ENCODE measurements around the gene PCBP3. TPM values are rescaled to one million over a fixed set of nuclear protein-coding genes. Genes with fewer than 3 reads are reported as not detected.

Gene PCBP3
- total RNA-seq, 1 donor from 2014 or later = 5.0 TPM

- H3K4me1 Mint-ChIP-seq = peaks cover 3% of the 10 kb centered on the region
- TF ChIP-seq, protein P1, sequence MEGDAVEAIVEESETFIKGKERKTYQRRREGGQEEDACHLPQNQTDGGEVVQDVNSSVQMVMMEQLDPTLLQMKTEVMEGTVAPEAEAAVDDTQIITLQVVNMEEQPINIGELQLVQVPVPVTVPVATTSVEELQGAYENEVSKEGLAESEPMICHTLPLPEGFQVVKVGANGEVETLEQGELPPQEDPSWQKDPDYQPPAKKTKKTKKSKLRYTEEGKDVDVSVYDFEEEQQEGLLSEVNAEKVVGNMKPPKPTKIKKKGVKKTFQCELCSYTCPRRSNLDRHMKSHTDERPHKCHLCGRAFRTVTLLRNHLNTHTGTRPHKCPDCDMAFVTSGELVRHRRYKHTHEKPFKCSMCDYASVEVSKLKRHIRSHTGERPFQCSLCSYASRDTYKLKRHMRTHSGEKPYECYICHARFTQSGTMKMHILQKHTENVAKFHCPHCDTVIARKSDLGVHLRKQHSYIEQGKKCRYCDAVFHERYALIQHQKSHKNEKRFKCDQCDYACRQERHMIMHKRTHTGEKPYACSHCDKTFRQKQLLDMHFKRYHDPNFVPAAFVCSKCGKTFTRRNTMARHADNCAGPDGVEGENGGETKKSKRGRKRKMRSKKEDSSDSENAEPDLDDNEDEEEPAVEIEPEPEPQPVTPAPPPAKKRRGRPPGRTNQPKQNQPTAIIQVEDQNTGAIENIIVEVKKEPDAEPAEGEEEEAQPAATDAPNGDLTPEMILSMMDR (IDR thresholded peaks at IDR 0.05; ENCODE audit: unreplicated experiment) = no peak
- no peaks in the 10 kb centered on the region for H3K27me3 Mint-ChIP-seq (ENCODE audit: low read depth)
- DNase-seq (ENCODE audit: low spot score in 2 of 2, unreplicated experiment in 2 of 2) = no peak
- peaks cover 21% of the 10 kb centered on the region for H3K9me3 Mint-ChIP-seq
- H3K36me3 Mint-ChIP-seq = peaks cover 6% of the 10 kb centered on the region
- H3K4me3 Mint-ChIP-seq = no peak overlapping the region
- no peak overlapping the region for H3K27ac Mint-ChIP-seq
Observed at GRCh38 chr21:45838634-45839033, 195.1 kb downstream of the PCBP3 start.

GRCh38 chr21:45839274-45839673, 195.7 kb downstream of the PCBP3 start:
- Mint-ChIP-seq H3K9me3 (peaks cover 21% of the 10 kb centered on the region), H3K4me1 (peaks cover 3% of the 10 kb centered on the region), H3K27me3 (ENCODE audit: low read depth) (no peaks in the 10 kb centered on the region), H3K27ac (no peak overlapping the region), H3K4me3 (no peak overlapping the region), H3K36me3 (peaks cover 6% of the 10 kb centered on the region)
- TF ChIP-seq, protein P1 (IDR thresholded peaks at IDR 0.05; ENCODE audit: unreplicated experiment) = no peak
- DNase-seq (ENCODE audit: low spot score in 2 of 2, unreplicated experiment in 2 of 2) = no peak

DNA sequence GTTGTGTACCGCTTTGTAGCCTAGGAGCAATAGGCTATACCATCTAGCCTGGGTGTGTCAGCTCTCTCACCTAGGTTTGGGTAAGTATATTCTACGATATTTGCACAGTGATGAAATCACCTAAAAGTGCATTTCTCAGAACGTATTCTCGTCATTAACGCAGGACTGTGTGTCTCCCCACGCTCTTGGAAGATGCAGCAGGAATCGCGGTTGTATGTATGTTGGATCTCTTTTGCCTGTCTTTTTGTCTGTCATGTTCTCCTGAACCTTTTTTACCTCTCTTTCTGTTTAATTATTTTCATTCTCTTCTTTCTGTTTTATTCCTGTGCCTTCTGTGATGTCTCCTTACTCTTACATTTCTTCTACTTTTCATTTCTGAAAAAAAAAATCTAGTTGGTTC, 197.5 kb downstream of the PCBP3 start:
- peaks cover 6% of the 10 kb centered on the region for H3K36me3 Mint-ChIP-seq
- no peak overlapping the region for H3K27ac Mint-ChIP-seq
- H3K4me3 Mint-ChIP-seq = no peak overlapping the region
- no peak for DNase-seq (ENCODE audit: low spot score in 2 of 2, unreplicated experiment in 2 of 2)
- TF ChIP-seq, protein P1 (IDR thresholded peaks at IDR 0.05; ENCODE audit: unreplicated experiment) = no peak
- peaks cover 21% of the 10 kb centered on the region for H3K9me3 Mint-ChIP-seq
- H3K4me1 Mint-ChIP-seq = peaks cover 3% of the 10 kb centered on the region
- H3K27me3 Mint-ChIP-seq (ENCODE audit: low read depth) = no peaks in the 10 kb centered on the region

DNA sequence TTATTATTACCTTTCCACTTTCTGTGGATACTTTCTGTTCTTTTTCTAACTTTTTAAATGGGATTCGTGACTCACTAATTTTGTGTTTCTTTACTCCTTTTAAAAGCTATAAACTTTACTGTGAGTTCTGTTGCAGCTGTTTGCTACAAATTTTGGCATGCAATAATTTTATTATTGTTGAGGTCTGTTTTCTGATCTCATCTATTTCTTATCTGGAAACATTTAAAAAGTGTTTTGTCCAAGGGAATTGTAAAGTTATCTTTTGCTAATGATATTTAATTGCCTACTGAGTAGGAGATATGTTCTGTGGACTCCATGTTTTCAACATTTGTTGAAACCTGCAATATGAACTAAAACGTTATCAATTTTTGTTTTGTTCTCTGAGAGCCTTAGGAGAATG, 199.9 kb downstream of the PCBP3 start:
- Mint-ChIP-seq H3K27me3 (ENCODE audit: low read depth) (peaks cover under 1% of the 10 kb centered on the region), H3K4me1 (peaks cover 13% of the 10 kb centered on the region), H3K36me3 (peaks cover 6% of the 10 kb centered on the region), H3K9me3 (peaks cover 21% of the 10 kb centered on the region), H3K27ac (no peak overlapping the region), H3K4me3 (no peak overlapping the region)
- DNase-seq (ENCODE audit: low spot score in 2 of 2, unreplicated experiment in 2 of 2) = no peak
- TF ChIP-seq, protein P1 (IDR thresholded peaks at IDR 0.05; ENCODE audit: unreplicated experiment) = no peak

- no peak for DNase-seq (ENCODE audit: low spot score in 2 of 2, unreplicated experiment in 2 of 2)
- peaks cover 16% of the 10 kb centered on the region for H3K9me3 Mint-ChIP-seq
- H3K4me3 Mint-ChIP-seq = no peak overlapping the region
- peaks cover 13% of the 10 kb centered on the region for H3K4me1 Mint-ChIP-seq
- TF ChIP-seq, protein P1 (IDR thresholded peaks at IDR 0.05; ENCODE audit: unreplicated experiment) = no peak
- H3K27me3 Mint-ChIP-seq (ENCODE audit: low read depth) = peaks cover 2% of the 10 kb centered on the region
- H3K27ac Mint-ChIP-seq = no peak overlapping the region
- H3K36me3 Mint-ChIP-seq = peaks cover 6% of the 10 kb centered on the region
Observed at GRCh38 chr21:45844181-45844580, 200.7 kb downstream of the PCBP3 start.

All from mesothelial cell of epicardium (in vitro differentiated cells).